ENCODE data around the gene TMEM89.

Gene TMEM89

GRCh38 chr3:48609088-48610005 is 12.2 kb downstream of the TMEM89 start, which contains the start of gene UQCRC1:
Gene UQCRC1, minus strand, starts transcription at chr3:48609646. Its CDS starts 26 bp downstream, at chr3:48609620.
- Histone ChIP-seq H3K36me3 (ENCODE audit: insufficient read depth, insufficient read length, low read length) (peaks cover 41% of the 10 kb centered on the region), H3K4me1 (ENCODE audit: insufficient read depth, insufficient read length) (peaks cover 2% of the 10 kb centered on the region), H3K27me3 (ENCODE audit: insufficient read depth, insufficient read length) (no peaks in the 10 kb centered on the region), H3K9me3 (ENCODE audit: insufficient read depth, low read length) (no peaks in the 10 kb centered on the region), H3K4me3 (ENCODE audit: insufficient read length, low read depth) (peak within 1 kb of the TSS; percentile 100), H3K9ac (ENCODE audit: insufficient read length, low read depth) (peak within 1 kb of the TSS; percentile 100)
- TF ChIP-seq SUZ12 (IDR thresholded peaks at IDR 0.05; ENCODE audit: extremely low read depth, insufficient read depth, insufficient read length) = no peak
- peak; percentile 84 for TF ChIP-seq YY1 (IDR thresholded peaks at IDR 0.05; ENCODE audit: insufficient read depth, insufficient read length)
- no peak for TF ChIP-seq ZNF274 (IDR thresholded peaks at IDR 0.05; ENCODE audit: low read depth, low read length)
- peak; percentile 95 for DNase-seq (ENCODE audit: low read depth, low spot score)

GRCh38 chr3:48607519-48607918 is 14.1 kb downstream of the TMEM89 start:
- Histone ChIP-seq H3K36me3 (ENCODE audit: insufficient read depth, insufficient read length, low read length) (peaks cover 56% of the 10 kb centered on the region), H3K4me1 (ENCODE audit: insufficient read depth, insufficient read length) (peaks cover 2% of the 10 kb centered on the region), H3K4me3 (ENCODE audit: insufficient read length, low read depth) (no peak overlapping the region), H3K9me3 (ENCODE audit: insufficient read depth, low read length) (no peaks in the 10 kb centered on the region), H3K27me3 (ENCODE audit: insufficient read depth, insufficient read length) (no peaks in the 10 kb centered on the region), H3K9ac (ENCODE audit: insufficient read length, low read depth) (no peak overlapping the region)
- DNase-seq (ENCODE audit: low read depth, low spot score) = no peak
- TF ChIP-seq YY1 (IDR thresholded peaks at IDR 0.05; ENCODE audit: insufficient read depth, insufficient read length) = no peak
- no peak for TF ChIP-seq ZNF274 (IDR thresholded peaks at IDR 0.05; ENCODE audit: low read depth, low read length)
- TF ChIP-seq SUZ12 (IDR thresholded peaks at IDR 0.05; ENCODE audit: extremely low read depth, insufficient read depth, insufficient read length) = no peak

- H3K4me1 ChIP-seq (ENCODE audit: insufficient read depth, insufficient read length) = peaks cover 24% of the 10 kb centered on the region
- H3K36me3 ChIP-seq (ENCODE audit: insufficient read depth, insufficient read length, low read length) = peaks cover 92% of the 10 kb centered on the region
- no peaks in the 10 kb centered on the region for H3K27me3 ChIP-seq (ENCODE audit: insufficient read depth, insufficient read length)
- no peak overlapping the region for H3K9ac ChIP-seq (ENCODE audit: insufficient read length, low read depth)
- TF ChIP-seq SUZ12 (IDR thresholded peaks at IDR 0.05; ENCODE audit: extremely low read depth, insufficient read depth, insufficient read length) = no peak
- no peak for TF ChIP-seq ZNF274 (IDR thresholded peaks at IDR 0.05; ENCODE audit: low read depth, low read length)
- no peak for TF ChIP-seq YY1 (IDR thresholded peaks at IDR 0.05; ENCODE audit: insufficient read depth, insufficient read length)
- no peak overlapping the region for H3K4me3 ChIP-seq (ENCODE audit: insufficient read length, low read depth)
- no peak for DNase-seq (ENCODE audit: low read depth, low spot score)
- H3K9me3 ChIP-seq (ENCODE audit: insufficient read depth, low read length) = no peaks in the 10 kb centered on the region
Observed at GRCh38 chr3:48601622-48601994, 20.0 kb downstream of the TMEM89 start.

GRCh38 chr3:48600711-48601621 is 20.6 kb downstream of the TMEM89 start:
- no peak for TF ChIP-seq SUZ12 (IDR thresholded peaks at IDR 0.05; ENCODE audit: extremely low read depth, insufficient read depth, insufficient read length)
- no peak for TF ChIP-seq YY1 (IDR thresholded peaks at IDR 0.05; ENCODE audit: insufficient read depth, insufficient read length)
- no peak for TF ChIP-seq ZNF274 (IDR thresholded peaks at IDR 0.05; ENCODE audit: low read depth, low read length)
- no peak overlapping the region for H3K4me3 ChIP-seq (ENCODE audit: insufficient read length, low read depth)

GRCh38 chr3:48599509-48600285 is 21.9 kb downstream of the TMEM89 start:
- Histone ChIP-seq H3K4me1 (ENCODE audit: insufficient read depth, insufficient read length) (peaks cover 41% of the 10 kb centered on the region), H3K4me3 (ENCODE audit: insufficient read length, low read depth) (no peak overlapping the region), H3K9ac (ENCODE audit: insufficient read length, low read depth) (no peak overlapping the region), H3K27me3 (ENCODE audit: insufficient read depth, insufficient read length) (no peaks in the 10 kb centered on the region), H3K36me3 (ENCODE audit: insufficient read depth, insufficient read length, low read length) (peaks cover 76% of the 10 kb centered on the region), H3K9me3 (ENCODE audit: insufficient read depth, low read length) (no peaks in the 10 kb centered on the region)
- DNase-seq (ENCODE audit: low read depth, low spot score) = no peak
- TF ChIP-seq ZNF274 (IDR thresholded peaks at IDR 0.05; ENCODE audit: low read depth, low read length) (no peak), SUZ12 (IDR thresholded peaks at IDR 0.05; ENCODE audit: extremely low read depth, insufficient read depth, insufficient read length) (no peak), YY1 (IDR thresholded peaks at IDR 0.05; ENCODE audit: insufficient read depth, insufficient read length) (no peak)

More at GRCh38 chr3:48600711-48601621, 20.6 kb downstream of the TMEM89 start:
- Histone ChIP-seq H3K9me3 (ENCODE audit: insufficient read depth, low read length) (no peaks in the 10 kb centered on the region), H3K36me3 (ENCODE audit: insufficient read depth, insufficient read length, low read length) (peaks cover 89% of the 10 kb centered on the region), H3K27me3 (ENCODE audit: insufficient read depth, insufficient read length) (no peaks in the 10 kb centered on the region), H3K4me1 (ENCODE audit: insufficient read depth, insufficient read length) (peaks cover 30% of the 10 kb centered on the region), H3K9ac (ENCODE audit: insufficient read length, low read depth) (no peak overlapping the region)
- no peak for DNase-seq (ENCODE audit: low read depth, low spot score)

GRCh38 chr3:48599077-48599501 is 22.5 kb downstream of the TMEM89 start:
- Histone ChIP-seq H3K36me3 (ENCODE audit: insufficient read depth, insufficient read length, low read length) (peaks cover 74% of the 10 kb centered on the region), H3K9ac (ENCODE audit: insufficient read length, low read depth) (no peak overlapping the region), H3K4me3 (ENCODE audit: insufficient read length, low read depth) (no peak overlapping the region), H3K4me1 (ENCODE audit: insufficient read depth, insufficient read length) (peaks cover 47% of the 10 kb centered on the region), H3K9me3 (ENCODE audit: insufficient read depth, low read length) (no peaks in the 10 kb centered on the region), H3K27me3 (ENCODE audit: insufficient read depth, insufficient read length) (no peaks in the 10 kb centered on the region)
- DNase-seq (ENCODE audit: low read depth, low spot score) = no peak
- no peak for TF ChIP-seq ZNF274 (IDR thresholded peaks at IDR 0.05; ENCODE audit: low read depth, low read length)

Measured in NT2/D1 (cell line).